HFF-Myc (cell line): ENCODE data around the gene SUMF1.

Experiments used
- DNase-seq: peaks from one replicate; pipeline ENCODE4 v3.0.0-alpha.2; 2011; ENCODE audit warnings: low read depth; ENCODE audit errors: extremely low read depth
- H3K4me3 ChIP-seq: replicated peaks from 2 replicates; pipeline ENCODE4 v1.5.1; 2011; ENCODE audit warnings: low read depth, mild to moderate bottlenecking, control low read depth, low read length
- CTCF ChIP-seq: IDR thresholded peaks from 2 replicates; pipeline ENCODE4 v1.5.1; 2012; ENCODE audit warnings: mild to moderate bottlenecking, low read depth, low read length, control low read depth; ENCODE audit errors: missing control alignments

Gene SUMF1

GRCh38 chr3:4504340-4505261 lies 37.5 kb upstream of the SUMF1 start:
- no peak for DNase-seq
- TF ChIP-seq CTCF: no peak
- no peak overlapping the region for H3K4me3 ChIP-seq

- TF ChIP-seq CTCF: no peak
- no peak overlapping the region for H3K4me3 ChIP-seq
- DNase-seq: no peak
These were observed 36.0 kb upstream of the SUMF1 start for GRCh38 chr3:4503050-4503449.

- no peak for DNase-seq
- H3K4me3 ChIP-seq: no peak overlapping the region
- TF ChIP-seq CTCF: no peak
These were observed 34.9 kb upstream of the SUMF1 start for GRCh38 chr3:4501927-4502326.

- TF ChIP-seq CTCF: no peak
- H3K4me3 ChIP-seq: no peak overlapping the region
- DNase-seq: no peak
These were observed 34.4 kb upstream of the SUMF1 start for GRCh38 chr3:4501437-4501836.

- no peak for DNase-seq
- TF ChIP-seq CTCF: no peak
These were observed 31.4 kb upstream of the SUMF1 start for GRCh38 chr3:4498446-4498845.

GRCh38 chr3:4497843-4498324 lies 30.8 kb upstream of the SUMF1 start:
- no peak for DNase-seq
- no peak overlapping the region for H3K4me3 ChIP-seq
- TF ChIP-seq CTCF: no peak

More at GRCh38 chr3:4498446-4498845, 31.4 kb upstream of the SUMF1 start:
- no peak overlapping the region for H3K4me3 ChIP-seq
